DND-41 (cell line): Measurements from ENCODE around the gene ADAM33.

ENCODE experiments used
- ATAC-seq: fragments of 200-7000 bp; cut with Tn5 transposase; 3 replicates; pipeline ENCODE4 v1.9.1; 2021; ENCODE audit warnings: low read depth; ENCODE audit not compliant: insufficient read depth
- DNase-seq: peaks from one replicate; pipeline ENCODE4 v3.0.0-alpha.2; 2020
- H2AFZ ChIP-seq: 2 replicates; pipeline ENCODE4 v1.6.0; 2012; ENCODE audit warnings: low read depth, low read length
- H3K27ac ChIP-seq: 2 replicates; pipeline ENCODE4 v1.5.1; 2012; ENCODE audit warnings: low read length, inconsistent platforms
- H3K27me3 ChIP-seq: fragments of 200-600 bp; sonication (generic); 2 replicates; pipeline ENCODE4 v1.6.0; 2012; ENCODE audit warnings: low read length, mild to moderate bottlenecking, inconsistent platforms; ENCODE audit not compliant: insufficient read depth, poor library complexity
- H3K36me3 ChIP-seq: 2 replicates; pipeline ENCODE4 v1.5.1; 2012; ENCODE audit warnings: low read length, inconsistent platforms; ENCODE audit not compliant: insufficient read depth
- H3K4me1 ChIP-seq: 2 replicates; pipeline ENCODE4 v1.5.1; 2012; ENCODE audit warnings: mild to moderate bottlenecking, low read length; ENCODE audit not compliant: insufficient read depth
- H3K4me2 ChIP-seq: 2 replicates; pipeline ENCODE4 v1.6.0; 2012; ENCODE audit warnings: mild to moderate bottlenecking, moderate library complexity, low read length, inconsistent platforms; ENCODE audit not compliant: insufficient read depth
- H3K4me3 ChIP-seq, 2 experiments: fragments of 200-600 bp in 1 of 2; shearing (Covaris generic) in 1 of 2; 2 replicates each; pipeline ENCODE4 v1.5.1; 2012 to 2016; ENCODE audit warnings: inconsistent platforms in 2 of 2, low read length in 2 of 2, mild to moderate bottlenecking in 2 of 2, low read depth in 1 of 2, moderate library complexity in 1 of 2
- H3K79me2 ChIP-seq: 2 replicates; pipeline ENCODE4 v1.6.0; 2012; ENCODE audit warnings: low read length, inconsistent platforms; ENCODE audit not compliant: insufficient read depth
- H3K9ac ChIP-seq: 2 replicates; pipeline ENCODE4 v1.6.0; 2012; ENCODE audit warnings: low read depth, mild to moderate bottlenecking, inconsistent platforms, low read length, moderate library complexity
- H3K9me3 ChIP-seq: 2 replicates; pipeline ENCODE4 v1.5.1; 2012; ENCODE audit warnings: low read length, moderate library complexity, mild to moderate bottlenecking, inconsistent platforms; ENCODE audit not compliant: insufficient read depth, severe bottlenecking
- H4K20me1 ChIP-seq: 2 replicates; pipeline ENCODE4 v1.6.0; 2012; ENCODE audit warnings: low read length; ENCODE audit not compliant: insufficient read depth
- CTCF ChIP-seq: IDR thresholded peaks from 2 replicates; pipeline ENCODE4 v1.5.1; 2012; ENCODE audit warnings: borderline replicate concordance, low read length, moderate library complexity, mild to moderate bottlenecking; ENCODE audit not compliant: poor library complexity, severe bottlenecking; ENCODE audit errors: extremely low read depth
- EZH2 ChIP-seq: IDR thresholded peaks from 3 replicates; pipeline ENCODE4 v1.6.1; 2012; ENCODE audit warnings: borderline replicate concordance, low read depth, mild to moderate bottlenecking, moderate library complexity, low read length, inconsistent platforms; ENCODE audit not compliant: severe bottlenecking

ADAM33 gene

GRCh38 chr20:3705491-3705969, 23.7 kb upstream of the ADAM33 start:
- Histone ChIP-seq H2AFZ (no peak overlapping the region), H3K27me3 (no peaks in the 10 kb centered on the region), H3K4me2 (no peak overlapping the region), H3K9me3 (no peaks in the 10 kb centered on the region), H3K4me3 (no peak overlapping the region), H3K36me3 (no peaks in the 10 kb centered on the region), H4K20me1 (peaks cover 8% of the 10 kb centered on the region; the same call in 1 of the 2 replicates), H3K27ac (no peak overlapping the region), H3K4me1 (no peaks in the 10 kb centered on the region), H3K9ac (no peak overlapping the region), H3K79me2 (no peaks in the 10 kb centered on the region)
- DNase-seq (no peak), ATAC-seq (no peak)
- no peak for TF ChIP-seq CTCF
- TF ChIP-seq EZH2 = no peak

DNA sequence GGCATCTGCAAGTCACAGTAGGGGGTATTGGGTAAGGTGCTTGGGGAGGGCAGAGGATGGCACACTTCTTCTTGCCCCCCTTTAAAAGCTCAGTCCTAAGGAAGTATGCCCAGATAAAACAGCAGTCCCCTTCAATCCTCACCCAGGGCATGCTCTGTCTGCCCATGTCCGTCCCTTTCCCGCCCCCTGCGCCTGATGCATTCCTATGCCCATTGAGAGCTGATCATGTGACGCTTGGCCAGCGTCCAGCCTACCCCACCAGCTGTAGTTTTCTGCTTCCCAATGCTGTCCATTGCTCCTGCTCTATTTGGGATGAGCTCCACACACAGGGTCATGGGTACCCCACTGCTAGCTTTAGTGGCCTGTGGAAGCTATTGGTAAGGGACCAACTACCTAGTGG, 22.3 kb upstream of the ADAM33 start:
- Histone ChIP-seq H3K9ac (no peak overlapping the region), H3K4me3 (no peak overlapping the region), H3K27ac (no peak overlapping the region), H3K79me2 (no peaks in the 10 kb centered on the region), H3K4me2 (no peak overlapping the region), H4K20me1 (peaks cover 2% of the 10 kb centered on the region; the same call in 1 of the 2 replicates), H2AFZ (no peak overlapping the region), H3K4me1 (no peaks in the 10 kb centered on the region), H3K27me3 (no peaks in the 10 kb centered on the region), H3K36me3 (no peaks in the 10 kb centered on the region), H3K9me3 (no peaks in the 10 kb centered on the region)
- ATAC-seq (no peak), DNase-seq (no peak)
- TF ChIP-seq EZH2 (no peak), CTCF (no peak)

DNA sequence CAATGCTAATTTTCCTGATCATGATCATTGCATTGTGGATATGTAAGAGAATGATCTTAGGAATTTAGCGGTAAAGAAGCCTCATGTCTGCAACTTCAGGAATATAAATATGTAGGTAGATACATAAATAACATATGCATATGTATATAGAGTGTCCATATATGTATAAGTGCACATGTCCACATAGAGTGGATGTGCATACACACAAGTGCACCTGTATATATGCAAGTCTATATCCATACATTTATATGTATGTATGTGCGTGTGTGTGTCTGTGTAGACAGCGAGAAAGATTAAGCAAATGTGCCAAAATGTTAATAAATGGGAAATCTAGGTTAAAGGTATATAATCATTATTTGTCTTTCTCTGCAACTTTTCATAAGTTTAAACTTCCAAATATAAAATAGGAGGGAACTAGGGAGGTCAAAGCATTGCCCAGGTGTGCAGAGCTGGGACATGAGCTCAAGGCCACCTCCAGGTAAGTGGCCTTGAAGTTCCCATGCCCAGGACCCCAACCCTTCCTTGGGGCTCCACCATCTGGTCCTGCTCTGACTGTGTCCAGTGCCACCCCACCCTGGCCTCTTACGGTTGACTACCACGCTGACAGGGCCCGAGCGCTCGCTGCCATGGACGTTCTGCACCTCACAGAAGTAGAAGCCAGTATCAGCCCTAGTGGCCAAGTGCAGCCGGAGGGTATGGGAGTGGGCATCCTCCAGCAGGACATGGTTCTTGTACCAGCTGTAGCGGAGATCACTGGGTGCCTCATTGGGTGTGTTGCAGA, 21.0 kb upstream of the ADAM33 start:
- Histone ChIP-seq H3K4me2 (no peak overlapping the region), H3K9ac (no peak overlapping the region), H3K4me3 (no peak overlapping the region), H3K9me3 (no peaks in the 10 kb centered on the region), H3K36me3 (no peaks in the 10 kb centered on the region), H3K27ac (no peak overlapping the region), H3K27me3 (no peaks in the 10 kb centered on the region), H3K79me2 (no peaks in the 10 kb centered on the region), H3K4me1 (no peaks in the 10 kb centered on the region), H4K20me1 (peaks cover 2% of the 10 kb centered on the region; the same call in 1 of the 2 replicates), H2AFZ (no peak overlapping the region)
- TF ChIP-seq CTCF (no peak), EZH2 (no peak)
- no peak for DNase-seq
- no peak for ATAC-seq
